NCI-H146 (cell line): Measurements from ENCODE around the gene MAML1.
"Not testable (repeated sequence)": the region's sequence is repeated elsewhere in the genome, so short reads cannot be mapped to it uniquely, and the experiment has no call there.

ENCODE experiments used
- DNase-seq: peaks from one replicate; lab custom pipeline; 2025; lab: John Stamatoyannopoulos, UW

MAML1 gene, protein sequence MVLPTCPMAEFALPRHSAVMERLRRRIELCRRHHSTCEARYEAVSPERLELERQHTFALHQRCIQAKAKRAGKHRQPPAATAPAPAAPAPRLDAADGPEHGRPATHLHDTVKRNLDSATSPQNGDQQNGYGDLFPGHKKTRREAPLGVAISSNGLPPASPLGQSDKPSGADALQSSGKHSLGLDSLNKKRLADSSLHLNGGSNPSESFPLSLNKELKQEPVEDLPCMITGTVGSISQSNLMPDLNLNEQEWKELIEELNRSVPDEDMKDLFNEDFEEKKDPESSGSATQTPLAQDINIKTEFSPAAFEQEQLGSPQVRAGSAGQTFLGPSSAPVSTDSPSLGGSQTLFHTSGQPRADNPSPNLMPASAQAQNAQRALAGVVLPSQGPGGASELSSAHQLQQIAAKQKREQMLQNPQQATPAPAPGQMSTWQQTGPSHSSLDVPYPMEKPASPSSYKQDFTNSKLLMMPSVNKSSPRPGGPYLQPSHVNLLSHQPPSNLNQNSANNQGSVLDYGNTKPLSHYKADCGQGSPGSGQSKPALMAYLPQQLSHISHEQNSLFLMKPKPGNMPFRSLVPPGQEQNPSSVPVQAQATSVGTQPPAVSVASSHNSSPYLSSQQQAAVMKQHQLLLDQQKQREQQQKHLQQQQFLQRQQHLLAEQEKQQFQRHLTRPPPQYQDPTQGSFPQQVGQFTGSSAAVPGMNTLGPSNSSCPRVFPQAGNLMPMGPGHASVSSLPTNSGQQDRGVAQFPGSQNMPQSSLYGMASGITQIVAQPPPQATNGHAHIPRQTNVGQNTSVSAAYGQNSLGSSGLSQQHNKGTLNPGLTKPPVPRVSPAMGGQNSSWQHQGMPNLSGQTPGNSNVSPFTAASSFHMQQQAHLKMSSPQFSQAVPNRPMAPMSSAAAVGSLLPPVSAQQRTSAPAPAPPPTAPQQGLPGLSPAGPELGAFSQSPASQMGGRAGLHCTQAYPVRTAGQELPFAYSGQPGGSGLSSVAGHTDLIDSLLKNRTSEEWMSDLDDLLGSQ

DNA sequence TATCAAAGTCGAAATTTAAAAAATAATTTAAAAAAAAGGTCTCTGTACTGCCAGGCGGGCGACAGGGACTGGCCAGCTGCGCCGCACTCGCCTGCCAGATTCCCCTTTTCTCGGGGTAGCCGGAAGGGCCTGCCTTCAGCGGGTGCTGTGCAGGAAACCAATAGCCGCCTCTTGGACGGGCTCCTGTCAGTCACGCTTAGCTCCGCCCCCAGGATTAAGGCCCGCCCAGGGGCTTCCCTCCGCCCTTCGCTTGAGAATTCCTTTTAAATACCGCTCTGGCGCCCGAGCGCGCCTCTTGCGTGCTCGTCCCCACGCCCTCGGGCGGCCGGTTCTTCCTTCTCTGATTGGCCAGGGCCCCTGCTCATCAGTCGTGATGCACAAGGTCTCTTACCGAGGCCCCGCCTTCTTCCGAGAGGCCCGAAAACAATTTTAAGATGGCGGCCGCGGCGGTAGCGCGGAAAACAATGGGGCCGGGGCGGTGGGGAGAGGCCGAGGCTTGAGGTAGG, at the start of gene MAML1:
MAML1 (plus strand) TSS at position 411 of the 506 bp plus-strand sequence. CDS start 291 bp downstream, outside the sequence.
- DNase-seq: peak; percentile 99

DNA sequence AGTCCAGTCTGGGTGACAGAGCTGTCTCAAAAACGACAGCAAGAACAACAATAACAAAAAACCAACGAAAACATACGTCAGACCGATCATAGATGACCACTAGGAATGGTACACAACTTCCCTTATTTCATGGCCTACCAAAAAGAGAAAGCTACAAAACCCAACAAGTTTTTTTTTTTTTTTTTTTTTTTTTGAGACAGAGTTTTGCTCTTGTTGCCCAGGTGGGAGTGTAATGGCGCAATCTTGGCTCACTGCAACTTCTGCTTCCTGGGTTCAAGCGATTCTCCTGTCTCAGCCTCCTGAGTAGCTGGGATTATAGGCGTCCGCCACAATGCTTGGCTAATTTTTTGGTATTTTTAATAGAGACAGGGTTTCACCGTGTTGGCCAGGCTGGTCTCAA, 43.4 kb upstream of the MAML1 start:
- DNase-seq: not testable (repeated sequence)

DNA sequence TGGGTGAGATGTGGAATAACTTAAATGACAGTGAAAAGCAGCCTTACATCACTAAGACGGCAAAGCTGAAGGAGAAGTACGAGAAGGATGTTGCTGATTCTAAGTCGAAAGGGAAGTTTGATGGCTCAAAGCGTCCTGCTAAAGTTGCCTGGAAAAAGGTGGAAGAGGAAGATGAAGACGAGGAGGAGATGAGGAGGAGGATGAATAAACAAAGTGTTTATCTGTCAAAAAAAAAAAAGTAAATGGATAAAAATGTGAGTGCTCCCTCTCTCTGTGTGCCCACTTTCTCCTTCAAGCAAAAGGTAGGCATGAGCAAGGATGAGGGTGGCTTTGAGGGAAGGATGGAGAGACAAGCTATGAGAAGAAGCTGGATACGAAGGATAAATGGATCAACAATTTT, 38.1 kb upstream of the MAML1 start:
- no peak for DNase-seq

DNA sequence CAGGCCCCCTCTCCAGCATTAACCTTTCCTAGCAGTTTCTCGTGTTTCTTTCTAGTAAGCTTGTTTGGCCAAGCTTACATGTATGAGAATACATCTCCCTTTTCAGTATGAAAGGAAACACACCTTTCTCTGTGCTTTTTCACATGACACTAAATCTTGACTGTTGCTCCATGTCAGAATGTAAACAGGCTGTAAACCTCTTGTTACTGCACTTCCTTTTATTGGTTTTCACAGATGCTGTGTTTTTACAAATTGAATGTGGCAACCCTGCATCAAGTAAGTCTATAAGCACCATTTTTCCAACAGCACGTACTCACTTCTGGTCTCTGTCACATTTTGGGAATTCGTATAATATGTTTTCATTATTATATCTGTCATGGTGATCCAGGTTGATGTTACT, 36.0 kb upstream of the MAML1 start:
- DNase-seq: no peak

DNA sequence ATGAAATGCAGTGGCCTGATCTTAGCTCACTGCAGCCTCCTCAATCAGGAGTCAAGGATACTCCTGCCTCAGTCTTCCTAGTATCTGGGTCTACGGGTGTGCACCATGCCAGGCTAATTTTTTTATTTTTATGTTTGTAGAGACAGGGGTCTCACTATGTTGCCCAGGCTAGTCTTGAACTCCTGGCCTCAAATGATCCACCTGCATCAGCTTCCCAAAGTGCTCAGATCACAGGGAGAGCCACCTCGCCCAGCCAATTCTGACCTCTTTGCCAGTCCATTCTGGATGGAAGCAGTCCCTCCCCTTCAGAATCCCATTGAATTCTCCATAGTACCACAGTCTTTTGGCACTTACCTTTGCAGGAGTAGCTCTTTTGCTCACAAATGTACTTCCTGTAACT, 35.5 kb upstream of the MAML1 start:
- DNase-seq: no peak

DNA sequence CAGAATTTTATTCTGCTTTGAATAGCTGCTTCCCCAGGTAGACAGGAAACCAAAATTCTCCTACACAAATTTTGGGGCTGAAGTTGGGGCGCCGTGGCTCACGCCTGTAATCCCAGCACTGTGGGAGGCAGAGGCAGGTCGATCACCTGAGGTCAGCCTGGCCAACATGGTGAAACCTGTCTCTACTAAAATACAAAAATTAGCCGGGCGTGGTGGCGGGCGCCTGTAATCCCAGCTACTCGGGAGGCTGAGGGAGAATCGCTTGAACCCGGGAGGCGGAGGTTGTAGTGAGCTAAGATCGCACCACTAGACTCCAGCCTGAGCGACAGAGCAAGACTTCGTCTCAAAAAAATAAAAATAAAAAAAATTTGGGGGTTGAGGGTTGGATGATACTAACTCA, 35.1 kb upstream of the MAML1 start:
- not testable (repeated sequence) for DNase-seq

DNA sequence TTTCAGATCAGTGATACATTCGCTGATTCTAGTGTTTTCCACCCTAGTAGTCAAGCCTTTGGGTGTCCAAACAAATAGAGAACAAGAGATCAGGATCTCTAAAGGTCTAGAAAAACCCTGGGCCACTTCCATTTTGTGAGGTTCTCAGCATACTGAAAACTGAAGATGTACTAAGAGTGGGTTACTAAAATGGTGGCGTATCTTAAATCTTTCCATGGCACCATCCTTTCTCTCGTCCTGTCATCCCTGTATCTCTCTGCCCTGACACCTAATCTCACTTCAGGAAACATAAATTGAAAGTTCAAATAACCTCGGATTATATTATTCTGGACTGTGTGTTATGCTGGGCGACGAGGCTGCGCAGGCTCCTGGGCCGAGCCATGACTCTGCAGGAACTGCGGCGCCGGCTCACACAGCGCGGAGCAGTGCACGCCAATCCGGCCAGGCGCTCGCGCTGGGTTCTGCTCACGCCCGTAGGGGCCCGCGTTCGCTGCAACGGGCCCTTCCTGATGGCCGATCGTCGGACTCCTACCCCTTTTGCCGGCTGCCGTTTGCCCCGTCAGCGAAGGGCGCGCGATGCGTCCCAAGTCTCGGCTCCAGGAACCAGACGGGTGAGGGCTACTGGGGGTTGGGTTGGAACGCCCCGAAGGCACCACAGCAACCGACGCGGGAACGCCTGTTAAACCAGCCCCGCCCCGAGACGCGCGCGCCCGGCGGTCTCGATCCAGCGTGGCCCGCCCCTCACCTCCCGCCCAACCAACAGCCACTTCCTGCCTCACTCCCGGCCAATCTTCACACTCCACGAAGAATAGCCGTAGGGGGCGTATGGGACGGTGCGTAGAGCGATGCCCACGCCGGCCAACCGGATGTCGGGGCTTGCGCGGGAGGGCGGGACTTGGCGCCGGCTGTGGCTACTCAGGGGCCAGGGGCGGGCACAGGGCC, 34.4 kb upstream of the MAML1 start:
- DNase-seq: peak; percentile 98

DNA sequence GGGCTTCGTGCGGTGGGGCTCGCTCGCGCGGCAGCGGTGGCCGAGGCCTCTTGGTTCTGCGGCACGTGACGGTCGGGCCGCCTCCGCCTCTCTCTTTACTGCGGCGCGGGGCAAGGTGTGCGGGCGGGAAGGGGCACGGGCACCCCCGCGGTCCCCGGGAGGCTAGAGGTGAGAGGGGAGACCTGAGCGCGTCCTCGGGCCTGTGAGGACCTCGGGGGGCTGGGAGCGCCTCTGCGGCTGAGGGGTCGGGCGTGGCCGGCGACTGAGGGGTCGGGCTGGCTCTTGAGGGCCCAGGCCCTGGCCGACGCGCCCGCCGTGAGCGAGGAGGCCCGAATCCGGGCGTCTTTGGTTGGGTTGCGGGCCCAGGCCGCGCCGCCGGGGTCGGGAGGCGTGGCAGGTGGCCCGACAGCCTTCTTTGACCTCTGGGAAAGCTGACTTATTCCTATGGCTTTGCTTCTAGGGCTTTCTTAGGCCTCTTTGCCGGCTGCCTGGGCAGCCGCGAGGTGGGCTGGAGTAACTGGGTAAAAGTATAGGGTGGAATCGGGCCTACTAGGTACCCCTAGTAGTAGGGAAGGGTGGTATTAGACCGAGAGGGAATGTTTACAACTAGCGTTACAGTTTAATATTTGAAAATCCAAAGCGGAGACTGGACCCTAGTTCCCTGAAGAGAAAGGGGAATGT, 33.5 kb upstream of the MAML1 start, which contains the start of gene CANX:
CANX (plus strand) TSS at position 33 of the 681 bp plus-strand sequence. CDS start 6,715 bp downstream, outside the sequence.
- DNase-seq: no peak

DNA sequence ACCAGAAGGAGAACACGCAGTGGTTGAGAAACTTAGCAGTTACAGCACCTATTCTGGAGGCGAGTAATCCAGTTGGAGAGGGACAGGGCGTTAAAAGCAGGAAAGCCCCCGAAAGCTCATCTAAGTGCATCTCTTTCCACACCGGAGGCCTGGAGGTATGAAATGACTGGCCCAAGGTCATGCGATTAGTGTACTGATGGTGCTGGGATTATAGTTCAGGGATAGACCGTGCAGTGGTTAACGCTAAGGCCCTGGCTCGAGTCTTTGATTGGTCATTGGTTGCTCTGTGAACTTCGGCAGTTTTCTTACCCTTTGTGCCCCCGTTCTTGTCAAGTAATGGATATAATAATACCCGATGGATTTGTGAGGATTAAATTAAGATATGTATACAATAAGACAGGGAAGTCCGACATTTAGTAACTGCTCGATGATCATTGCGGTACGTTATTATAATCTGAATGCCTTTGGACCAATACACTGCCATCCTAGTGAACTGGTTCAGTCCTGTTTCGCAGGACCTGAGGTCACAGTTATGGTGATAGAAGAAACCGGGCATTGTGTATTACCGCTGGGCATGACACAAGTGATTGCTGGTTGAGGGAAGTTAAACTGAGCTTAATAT, 32.9 kb upstream of the MAML1 start:
- peak; percentile 4 for DNase-seq

DNA sequence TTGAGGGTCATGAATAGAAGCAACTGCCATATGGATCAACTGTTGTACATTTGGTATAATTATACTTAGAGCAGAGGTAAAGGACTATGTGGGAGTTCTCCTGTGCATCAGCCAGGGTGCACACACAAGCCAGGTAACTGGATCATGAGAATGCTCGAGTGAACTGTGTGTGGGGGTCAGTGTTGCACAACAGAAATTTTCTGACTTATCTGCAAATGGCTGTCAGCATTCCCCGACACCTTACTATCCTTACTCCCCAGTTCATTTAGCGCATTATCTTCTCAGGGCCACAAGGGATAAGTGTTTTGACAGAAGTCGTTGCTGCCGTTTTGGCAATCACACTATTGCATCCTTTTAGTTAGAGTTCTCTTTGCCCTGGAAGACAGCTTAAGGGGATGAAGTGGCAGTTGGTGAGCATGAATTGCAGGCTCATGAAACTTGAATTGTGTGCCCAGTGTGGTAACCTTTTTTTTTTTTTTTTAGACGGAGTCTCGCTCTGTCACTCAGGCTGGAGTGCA, 32.2 kb upstream of the MAML1 start:
- no peak for DNase-seq

DNA sequence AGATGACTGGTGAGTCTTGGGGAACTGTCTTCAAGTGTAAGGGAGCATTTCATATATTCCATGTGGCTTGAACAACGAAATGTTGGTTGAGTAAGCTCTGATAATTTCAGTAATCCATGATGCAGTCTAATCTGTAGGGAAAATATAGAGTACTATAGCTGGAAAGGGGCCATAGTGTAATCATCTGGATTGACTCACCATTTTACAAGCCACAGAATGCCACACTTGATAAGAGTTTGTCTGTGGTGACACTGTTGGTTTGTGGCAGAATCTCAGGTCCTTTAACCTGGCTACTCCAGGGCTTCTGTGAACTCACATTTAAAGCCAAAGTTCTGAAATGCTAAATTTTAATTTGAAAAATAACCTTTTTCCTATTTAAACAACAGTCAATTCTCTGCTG, 16.3 kb upstream of the MAML1 start:
- no peak for DNase-seq

DNA sequence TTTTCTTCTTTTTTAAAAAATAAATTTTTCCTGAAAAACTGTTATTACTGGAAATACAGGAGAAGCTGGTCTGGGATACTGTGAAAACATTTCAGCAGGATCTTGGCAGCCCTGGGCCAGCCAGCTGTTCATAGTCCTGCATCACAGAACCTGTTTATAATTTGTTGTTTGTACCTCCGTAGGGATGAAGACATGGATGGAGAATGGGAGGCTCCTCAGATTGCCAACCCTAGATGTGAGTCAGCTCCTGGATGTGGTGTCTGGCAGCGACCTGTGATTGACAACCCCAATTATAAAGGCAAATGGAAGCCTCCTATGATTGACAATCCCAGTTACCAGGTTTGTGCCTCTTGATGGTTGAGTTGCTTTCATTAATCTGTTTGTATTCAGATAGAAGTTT, 12.4 kb upstream of the MAML1 start:
- DNase-seq: no peak

DNA sequence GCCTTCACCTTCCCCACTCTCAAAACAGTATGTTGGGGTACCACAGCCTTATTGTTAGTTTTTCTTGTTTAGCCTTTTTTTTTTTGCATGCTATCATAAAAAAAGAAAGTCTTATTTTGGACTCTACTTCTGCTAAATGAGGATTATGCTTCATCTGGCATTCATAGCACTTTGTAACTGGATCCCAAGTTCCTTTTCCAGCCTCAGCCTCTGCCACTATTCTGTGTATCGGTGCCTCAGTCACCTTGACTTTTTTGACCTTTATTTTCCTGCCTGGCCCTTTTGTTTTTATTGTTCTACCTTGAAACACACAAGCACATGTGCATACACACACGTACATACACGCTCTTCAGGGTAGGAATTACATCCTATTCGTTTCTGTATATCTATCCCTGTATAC, 8.5 kb upstream of the MAML1 start:
- no peak for DNase-seq

DNA sequence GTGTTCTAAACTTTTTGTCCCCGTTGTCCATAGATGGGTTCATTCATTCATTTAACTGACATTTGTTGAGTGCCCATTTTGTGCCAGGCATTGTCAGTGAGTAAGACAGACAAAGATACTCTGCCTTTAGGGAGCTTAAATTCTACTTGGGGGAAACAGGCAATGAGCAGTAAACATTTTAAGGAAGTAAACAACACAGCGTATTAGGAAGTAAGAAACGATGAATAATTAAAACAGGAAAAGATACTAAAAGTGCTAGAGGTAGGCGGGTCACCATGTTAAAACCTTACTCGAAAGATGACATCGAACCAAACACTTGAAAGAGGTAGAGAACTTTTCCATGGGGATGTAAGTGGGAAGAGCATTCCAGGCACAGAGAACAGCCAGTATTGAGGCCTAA, 5.5 kb upstream of the MAML1 start:
- DNase-seq: no peak

DNA sequence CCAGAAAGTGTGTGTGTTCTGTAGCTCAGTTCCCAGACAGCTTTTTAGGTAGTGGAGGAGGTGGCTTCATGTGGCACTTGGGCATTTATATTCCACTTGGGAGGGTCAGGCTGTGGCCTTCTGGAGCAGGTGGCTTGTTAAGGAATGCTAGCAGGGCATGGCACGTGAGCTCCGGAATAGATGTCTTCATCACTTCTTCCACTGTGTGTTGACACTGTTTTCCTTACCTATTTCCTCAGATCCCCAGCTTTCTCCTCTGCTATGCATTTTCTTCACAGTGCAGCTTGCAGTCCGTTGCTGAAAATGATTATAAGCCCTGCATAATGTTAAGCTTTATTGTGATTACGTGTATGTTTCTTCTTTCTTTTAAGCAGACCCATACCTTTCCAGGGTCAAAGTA, 3.3 kb upstream of the MAML1 start:
- DNase-seq: no peak

DNA sequence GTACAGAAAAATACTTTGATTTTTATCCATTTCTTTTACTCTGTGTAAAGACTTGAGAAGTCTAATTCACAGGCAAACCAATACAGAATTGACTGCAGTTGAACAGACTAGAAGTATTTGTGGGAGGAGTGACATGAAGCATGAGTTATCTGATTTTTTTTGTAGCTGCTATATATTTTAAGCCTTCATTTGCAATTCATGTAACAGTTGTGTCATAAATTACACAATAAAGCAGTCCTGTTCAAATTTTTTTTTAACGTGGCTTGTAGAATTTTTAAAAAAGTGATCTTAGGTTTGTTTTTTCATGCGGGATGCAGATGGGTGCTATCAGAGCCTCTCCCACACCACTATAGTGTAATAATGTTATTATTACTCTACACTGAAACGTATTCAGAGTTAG, 2.9 kb upstream of the MAML1 start:
- DNase-seq: no peak

DNA sequence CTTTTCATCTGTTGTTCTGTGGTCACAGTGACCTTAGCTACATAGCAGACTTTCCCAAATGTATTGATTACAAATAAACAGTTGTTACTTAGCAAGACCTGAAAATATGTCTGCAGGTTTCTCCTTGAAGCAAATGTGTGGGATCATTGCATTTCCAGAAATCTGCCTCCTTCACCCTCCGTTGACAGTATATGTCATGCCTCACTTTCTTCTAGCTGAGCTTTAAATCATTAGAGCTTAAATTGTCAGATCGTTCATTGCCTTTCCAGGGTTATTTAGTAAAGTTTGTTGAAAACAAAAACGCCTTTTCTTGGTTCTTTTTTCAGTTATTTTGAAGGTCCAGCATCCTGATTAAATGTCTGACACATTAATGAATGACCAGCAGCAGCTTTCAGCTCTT, 2.3 kb upstream of the MAML1 start:
- no peak for DNase-seq

DNA sequence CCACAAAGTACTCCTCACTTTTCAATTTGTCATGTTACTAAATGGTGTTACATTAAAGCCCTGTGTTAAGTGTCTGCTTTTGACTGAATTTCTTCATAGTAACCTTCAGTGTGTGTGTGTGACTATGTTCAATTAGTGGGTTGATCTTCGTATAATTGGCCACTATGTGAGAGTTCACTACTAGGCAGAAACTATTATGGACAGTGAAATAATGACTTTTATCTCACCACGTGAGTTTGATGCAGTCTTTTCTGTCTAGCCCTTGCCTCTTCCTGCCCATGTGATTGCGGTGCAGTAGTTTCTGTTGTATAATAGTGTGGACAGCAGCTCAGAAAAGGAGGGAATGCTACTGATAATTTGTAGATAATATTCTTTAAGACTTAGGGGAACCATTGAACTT, 1.8 kb upstream of the MAML1 start:
- no peak for DNase-seq

DNA sequence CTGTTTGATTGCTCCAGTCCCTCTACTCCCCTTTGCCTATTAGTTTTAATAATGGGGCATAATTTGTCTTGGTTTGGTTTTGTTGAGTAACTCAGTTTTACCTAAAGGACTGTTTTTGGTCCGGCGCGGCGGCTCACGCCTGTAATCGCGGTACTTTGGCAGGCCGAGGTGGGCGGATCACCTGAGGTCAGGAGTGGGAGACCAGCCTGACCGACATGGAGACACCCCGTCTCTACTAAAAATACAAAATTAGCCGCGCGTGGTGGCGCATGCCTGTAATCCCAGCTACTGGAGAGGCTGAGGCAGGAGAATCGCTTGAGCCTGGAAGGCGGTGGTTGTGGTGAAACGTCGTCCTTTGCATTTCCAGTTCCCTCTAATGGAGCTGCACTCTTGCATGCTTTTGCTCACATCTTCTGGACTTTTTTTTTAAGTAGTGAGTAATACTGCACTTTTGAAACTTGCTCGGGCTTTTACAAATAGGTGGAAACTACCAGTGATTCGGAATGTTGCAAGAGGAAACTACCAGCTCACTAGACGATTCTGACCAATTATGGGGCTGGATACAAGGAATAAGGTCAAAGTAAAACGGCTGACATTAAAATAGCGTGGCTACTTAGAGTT, 721 bp upstream of the MAML1 start:
- DNase-seq: no peak
